ENCODE data around the gene PCDHB4. TPM values are rescaled to one million over a fixed set of nuclear protein-coding genes. Genes with fewer than 3 reads are reported as not detected.
"Not testable (repeated sequence)": the region's sequence is repeated elsewhere in the genome, so short reads cannot be mapped to it uniquely, and the experiment has no call there.

Gene PCDHB4
- total and polyA plus RNA-seq, 4 donors: 0.14 to 0.36 (median 0.17) TPM

DNA sequence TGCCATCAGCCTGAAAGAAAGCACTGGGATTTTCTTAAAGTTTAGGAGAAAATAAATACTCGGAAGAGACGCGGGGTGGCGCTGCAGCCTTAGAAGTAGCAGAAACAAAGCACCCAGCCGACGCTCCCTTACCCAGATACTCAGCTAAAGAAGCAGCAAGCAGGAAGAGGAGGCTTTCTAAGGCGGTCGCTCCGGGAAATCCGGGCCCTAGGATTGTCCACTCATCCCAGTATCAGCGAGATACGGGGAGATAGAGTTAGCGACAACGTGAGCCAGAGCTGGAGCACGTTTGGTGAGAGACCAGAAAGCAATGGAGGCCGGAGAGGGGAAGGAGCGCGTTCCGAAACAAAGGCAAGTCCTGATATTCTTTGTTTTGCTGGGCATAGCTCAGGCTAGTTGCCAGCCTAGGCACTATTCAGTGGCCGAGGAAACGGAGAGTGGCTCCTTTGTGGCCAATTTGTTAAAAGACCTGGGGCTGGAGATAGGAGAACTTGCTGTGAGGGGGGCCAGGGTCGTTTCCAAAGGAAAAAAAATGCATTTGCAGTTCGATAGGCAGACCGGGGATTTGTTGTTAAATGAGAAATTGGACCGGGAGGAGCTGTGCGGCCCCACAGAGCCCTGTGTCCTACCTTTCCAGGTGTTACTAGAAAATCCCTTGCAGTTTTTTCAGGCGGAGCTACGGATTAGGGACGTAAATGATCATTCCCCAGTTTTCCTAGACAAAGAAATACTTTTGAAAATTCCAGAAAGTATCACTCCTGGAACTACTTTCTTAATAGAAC, 26.9 kb upstream of the PCDHB4 start, which contains the start of gene PCDHB2 (continued):
- TF ChIP-seq, protein P1, sequence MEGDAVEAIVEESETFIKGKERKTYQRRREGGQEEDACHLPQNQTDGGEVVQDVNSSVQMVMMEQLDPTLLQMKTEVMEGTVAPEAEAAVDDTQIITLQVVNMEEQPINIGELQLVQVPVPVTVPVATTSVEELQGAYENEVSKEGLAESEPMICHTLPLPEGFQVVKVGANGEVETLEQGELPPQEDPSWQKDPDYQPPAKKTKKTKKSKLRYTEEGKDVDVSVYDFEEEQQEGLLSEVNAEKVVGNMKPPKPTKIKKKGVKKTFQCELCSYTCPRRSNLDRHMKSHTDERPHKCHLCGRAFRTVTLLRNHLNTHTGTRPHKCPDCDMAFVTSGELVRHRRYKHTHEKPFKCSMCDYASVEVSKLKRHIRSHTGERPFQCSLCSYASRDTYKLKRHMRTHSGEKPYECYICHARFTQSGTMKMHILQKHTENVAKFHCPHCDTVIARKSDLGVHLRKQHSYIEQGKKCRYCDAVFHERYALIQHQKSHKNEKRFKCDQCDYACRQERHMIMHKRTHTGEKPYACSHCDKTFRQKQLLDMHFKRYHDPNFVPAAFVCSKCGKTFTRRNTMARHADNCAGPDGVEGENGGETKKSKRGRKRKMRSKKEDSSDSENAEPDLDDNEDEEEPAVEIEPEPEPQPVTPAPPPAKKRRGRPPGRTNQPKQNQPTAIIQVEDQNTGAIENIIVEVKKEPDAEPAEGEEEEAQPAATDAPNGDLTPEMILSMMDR (IDR thresholded peaks at IDR 0.05; ENCODE audit: low read depth, low read length, missing input control): no peak
- TF ChIP-seq FOXA1 (IDR thresholded peaks at IDR 0.05): no peak

DNA sequence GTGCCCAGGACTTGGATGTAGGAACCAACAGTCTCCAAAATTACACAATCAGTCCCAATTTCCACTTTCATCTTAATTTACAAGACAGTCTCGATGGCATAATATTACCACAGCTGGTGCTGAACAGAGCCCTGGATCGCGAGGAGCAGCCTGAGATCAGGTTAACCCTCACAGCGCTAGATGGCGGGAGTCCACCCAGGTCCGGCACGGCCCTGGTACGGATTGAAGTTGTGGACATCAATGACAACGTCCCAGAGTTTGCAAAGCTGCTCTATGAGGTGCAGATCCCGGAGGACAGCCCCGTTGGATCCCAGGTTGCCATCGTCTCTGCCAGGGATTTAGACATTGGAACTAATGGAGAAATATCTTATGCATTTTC, 26.4 kb upstream of the PCDHB4 start:
- H3K9ac ChIP-seq (ENCODE audit: low read depth in 1 of 2, low read length in 2 of 2): no peak overlapping the region
- DNase-seq (ENCODE audit: low spot score): no peak
- 38% methylated on average over 12 of the region's 12 CpGs for WGBS
- peaks cover 0 to 12% (median 2%) of the 10 kb centered on the region in 4 donors for H3K27me3 ChIP-seq (ENCODE audit: control insufficient read depth in 4 of 4, insufficient read depth in 4 of 4, low read length in 3 of 4)
- H3K9me3 ChIP-seq (ENCODE audit: control insufficient read depth in 4 of 4, low read length in 3 of 4): peaks cover 16 to 67% (median 27%) of the 10 kb centered on the region in 4 donors
- no peaks in the 10 kb centered on the region for H3K4me1 ChIP-seq (ENCODE audit: control insufficient read depth in 4 of 4, insufficient read depth in 4 of 4, low read length in 3 of 4)
- H3K4me3 ChIP-seq (ENCODE audit: low read depth in 1 of 3, low read length in 3 of 3): peak overlapping the region in 2 of 3 donors; percentile 7 to 30
- no peak overlapping the region for H3K27ac ChIP-seq (ENCODE audit: low read depth in 1 of 2, low read length in 2 of 2)
- TF ChIP-seq HNF4A (conservative IDR thresholded peaks at IDR 0.05) (no peak), SP1 (IDR thresholded peaks at IDR 0.05) (no peak), JUND (IDR thresholded peaks at IDR 0.05) (no peak), RXRA (IDR thresholded peaks at IDR 0.05) (no peak), RAD21 (IDR thresholded peaks at IDR 0.05) (no peak), FOXA1 (IDR thresholded peaks at IDR 0.05) (no peak), FOXA2 (IDR thresholded peaks at IDR 0.05) (no peak), EGR1 (IDR thresholded peaks at IDR 0.05; ENCODE audit: low read depth in 2 of 2) (no peak), NR2F2 (IDR thresholded peaks at IDR 0.05) (no peak), HNF4G (IDR thresholded peaks at IDR 0.05) (no peak), GABPA (IDR thresholded peaks at IDR 0.05 in 1 of 2, conservative IDR thresholded peaks at IDR 0.05 in 1 of 2) (no peak)
- TF ChIP-seq, protein P1 (IDR thresholded peaks at IDR 0.05; ENCODE audit: low read depth, low read length, missing input control): no peak
- TF ChIP-seq, protein P2, sequence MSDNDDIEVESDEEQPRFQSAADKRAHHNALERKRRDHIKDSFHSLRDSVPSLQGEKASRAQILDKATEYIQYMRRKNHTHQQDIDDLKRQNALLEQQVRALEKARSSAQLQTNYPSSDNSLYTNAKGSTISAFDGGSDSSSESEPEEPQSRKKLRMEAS (IDR thresholded peaks at IDR 0.05): no peak
- TF ChIP-seq, protein P3, sequence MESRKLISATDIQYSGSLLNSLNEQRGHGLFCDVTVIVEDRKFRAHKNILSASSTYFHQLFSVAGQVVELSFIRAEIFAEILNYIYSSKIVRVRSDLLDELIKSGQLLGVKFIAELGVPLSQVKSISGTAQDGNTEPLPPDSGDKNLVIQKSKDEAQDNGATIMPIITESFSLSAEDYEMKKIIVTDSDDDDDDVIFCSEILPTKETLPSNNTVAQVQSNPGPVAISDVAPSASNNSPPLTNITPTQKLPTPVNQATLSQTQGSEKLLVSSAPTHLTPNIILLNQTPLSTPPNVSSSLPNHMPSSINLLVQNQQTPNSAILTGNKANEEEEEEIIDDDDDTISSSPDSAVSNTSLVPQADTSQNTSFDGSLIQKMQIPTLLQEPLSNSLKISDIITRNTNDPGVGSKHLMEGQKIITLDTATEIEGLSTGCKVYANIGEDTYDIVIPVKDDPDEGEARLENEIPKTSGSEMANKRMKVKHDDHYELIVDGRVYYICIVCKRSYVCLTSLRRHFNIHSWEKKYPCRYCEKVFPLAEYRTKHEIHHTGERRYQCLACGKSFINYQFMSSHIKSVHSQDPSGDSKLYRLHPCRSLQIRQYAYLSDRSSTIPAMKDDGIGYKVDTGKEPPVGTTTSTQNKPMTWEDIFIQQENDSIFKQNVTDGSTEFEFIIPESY (IDR thresholded peaks at IDR 0.05): no peak
- TF ChIP-seq, protein P4, sequence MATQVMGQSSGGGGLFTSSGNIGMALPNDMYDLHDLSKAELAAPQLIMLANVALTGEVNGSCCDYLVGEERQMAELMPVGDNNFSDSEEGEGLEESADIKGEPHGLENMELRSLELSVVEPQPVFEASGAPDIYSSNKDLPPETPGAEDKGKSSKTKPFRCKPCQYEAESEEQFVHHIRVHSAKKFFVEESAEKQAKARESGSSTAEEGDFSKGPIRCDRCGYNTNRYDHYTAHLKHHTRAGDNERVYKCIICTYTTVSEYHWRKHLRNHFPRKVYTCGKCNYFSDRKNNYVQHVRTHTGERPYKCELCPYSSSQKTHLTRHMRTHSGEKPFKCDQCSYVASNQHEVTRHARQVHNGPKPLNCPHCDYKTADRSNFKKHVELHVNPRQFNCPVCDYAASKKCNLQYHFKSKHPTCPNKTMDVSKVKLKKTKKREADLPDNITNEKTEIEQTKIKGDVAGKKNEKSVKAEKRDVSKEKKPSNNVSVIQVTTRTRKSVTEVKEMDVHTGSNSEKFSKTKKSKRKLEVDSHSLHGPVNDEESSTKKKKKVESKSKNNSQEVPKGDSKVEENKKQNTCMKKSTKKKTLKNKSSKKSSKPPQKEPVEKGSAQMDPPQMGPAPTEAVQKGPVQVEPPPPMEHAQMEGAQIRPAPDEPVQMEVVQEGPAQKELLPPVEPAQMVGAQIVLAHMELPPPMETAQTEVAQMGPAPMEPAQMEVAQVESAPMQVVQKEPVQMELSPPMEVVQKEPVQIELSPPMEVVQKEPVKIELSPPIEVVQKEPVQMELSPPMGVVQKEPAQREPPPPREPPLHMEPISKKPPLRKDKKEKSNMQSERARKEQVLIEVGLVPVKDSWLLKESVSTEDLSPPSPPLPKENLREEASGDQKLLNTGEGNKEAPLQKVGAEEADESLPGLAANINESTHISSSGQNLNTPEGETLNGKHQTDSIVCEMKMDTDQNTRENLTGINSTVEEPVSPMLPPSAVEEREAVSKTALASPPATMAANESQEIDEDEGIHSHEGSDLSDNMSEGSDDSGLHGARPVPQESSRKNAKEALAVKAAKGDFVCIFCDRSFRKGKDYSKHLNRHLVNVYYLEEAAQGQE (IDR thresholded peaks at IDR 0.05): no peak
- no peaks in the 10 kb centered on the region for H3K36me3 ChIP-seq (ENCODE audit: control insufficient read depth in 4 of 4, insufficient read depth in 3 of 4, low read depth in 1 of 4, low read length in 3 of 4)

DNA sequence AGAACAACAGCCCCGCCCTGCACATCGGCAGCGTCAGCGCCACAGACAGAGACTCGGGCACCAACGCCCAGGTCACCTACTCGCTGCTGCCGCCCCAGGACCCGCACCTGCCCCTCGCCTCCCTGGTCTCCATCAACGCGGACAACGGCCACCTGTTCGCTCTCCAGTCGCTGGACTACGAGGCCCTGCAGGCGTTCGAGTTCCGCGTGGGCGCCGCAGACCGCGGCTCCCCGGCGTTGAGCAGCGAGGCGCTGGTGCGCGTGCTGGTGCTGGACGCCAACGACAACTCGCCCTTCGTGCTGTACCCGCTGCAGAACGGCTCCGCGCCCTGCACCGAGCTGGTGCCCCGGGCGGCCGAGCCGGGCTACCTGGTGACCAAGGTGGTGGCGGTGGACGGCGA, 25.4 kb upstream of the PCDHB4 start:
- Histone ChIP-seq H3K27me3 (ENCODE audit: control insufficient read depth in 4 of 4, insufficient read depth in 4 of 4, low read length in 3 of 4) (peaks cover 0 to 12% (median 2%) of the 10 kb centered on the region in 4 donors), H3K9me3 (ENCODE audit: control insufficient read depth in 4 of 4, low read length in 3 of 4) (peaks cover 20 to 71% (median 29%) of the 10 kb centered on the region in 4 donors)
- DNase-seq (ENCODE audit: low spot score); H3K36me3 ChIP-seq (ENCODE audit: control insufficient read depth in 4 of 4, insufficient read depth in 3 of 4, low read depth in 1 of 4, low read length in 3 of 4); H3K27ac ChIP-seq (ENCODE audit: low read depth in 1 of 2, low read length in 2 of 2); H3K4me1 ChIP-seq (ENCODE audit: control insufficient read depth in 4 of 4, insufficient read depth in 4 of 4, low read length in 3 of 4); H3K9ac ChIP-seq (ENCODE audit: low read depth in 1 of 2, low read length in 2 of 2); H3K4me3 ChIP-seq (ENCODE audit: low read depth in 1 of 3, low read length in 3 of 3): not testable (repeated sequence)
- 31% methylated on average over 30 of the region's 46 CpGs for WGBS

DNA sequence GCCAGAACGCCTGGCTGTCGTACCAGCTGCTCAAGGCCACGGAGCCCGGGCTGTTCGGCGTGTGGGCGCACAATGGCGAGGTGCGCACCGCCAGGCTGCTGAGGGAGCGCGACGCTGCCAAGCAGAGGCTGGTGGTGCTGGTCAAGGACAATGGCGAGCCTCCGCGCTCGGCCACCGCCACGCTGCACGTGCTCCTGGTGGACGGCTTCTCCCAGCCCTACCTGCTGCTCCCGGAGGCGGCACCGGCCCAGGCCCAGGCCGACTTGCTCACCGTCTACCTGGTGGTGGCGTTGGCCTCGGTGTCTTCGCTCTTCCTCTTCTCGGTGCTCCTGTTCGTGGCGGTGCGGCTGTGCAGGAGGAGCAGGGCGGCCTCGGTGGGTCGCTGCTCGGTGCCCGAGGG, 25.0 kb upstream of the PCDHB4 start:
- H3K27ac ChIP-seq (ENCODE audit: low read depth in 1 of 2, low read length in 2 of 2); H3K9ac ChIP-seq (ENCODE audit: low read depth in 1 of 2, low read length in 2 of 2); H3K4me1 ChIP-seq (ENCODE audit: control insufficient read depth in 4 of 4, insufficient read depth in 4 of 4, low read length in 3 of 4); H3K4me3 ChIP-seq (ENCODE audit: low read depth in 1 of 3, low read length in 3 of 3); DNase-seq (ENCODE audit: low spot score); H3K36me3 ChIP-seq (ENCODE audit: control insufficient read depth in 4 of 4, insufficient read depth in 3 of 4, low read depth in 1 of 4, low read length in 3 of 4): not testable (repeated sequence)
- Histone ChIP-seq H3K27me3 (ENCODE audit: control insufficient read depth in 4 of 4, insufficient read depth in 4 of 4, low read length in 3 of 4) (peaks cover 0 to 12% (median 2%) of the 10 kb centered on the region in 4 donors), H3K9me3 (ENCODE audit: control insufficient read depth in 4 of 4, low read length in 3 of 4) (peaks cover 20 to 73% (median 31%) of the 10 kb centered on the region in 4 donors)
- 26% methylated on average over 32 of the region's 38 CpGs for WGBS

All from liver (tissue), 9 donors.